Measurements from ENCODE around the gene COX20.

GRCh38 chr1:244791061-244791460, 44.4 kb upstream of the COX20 start:
- TF ChIP-seq CTCF (IDR thresholded peaks at IDR 0.05) (no peak), POLR2A (IDR thresholded peaks at IDR 0.05) (no peak)

Data from uterus (tissue), 2 donors.